ENCODE measurements around the gene UBE4A.

Gene UBE4A, protein sequence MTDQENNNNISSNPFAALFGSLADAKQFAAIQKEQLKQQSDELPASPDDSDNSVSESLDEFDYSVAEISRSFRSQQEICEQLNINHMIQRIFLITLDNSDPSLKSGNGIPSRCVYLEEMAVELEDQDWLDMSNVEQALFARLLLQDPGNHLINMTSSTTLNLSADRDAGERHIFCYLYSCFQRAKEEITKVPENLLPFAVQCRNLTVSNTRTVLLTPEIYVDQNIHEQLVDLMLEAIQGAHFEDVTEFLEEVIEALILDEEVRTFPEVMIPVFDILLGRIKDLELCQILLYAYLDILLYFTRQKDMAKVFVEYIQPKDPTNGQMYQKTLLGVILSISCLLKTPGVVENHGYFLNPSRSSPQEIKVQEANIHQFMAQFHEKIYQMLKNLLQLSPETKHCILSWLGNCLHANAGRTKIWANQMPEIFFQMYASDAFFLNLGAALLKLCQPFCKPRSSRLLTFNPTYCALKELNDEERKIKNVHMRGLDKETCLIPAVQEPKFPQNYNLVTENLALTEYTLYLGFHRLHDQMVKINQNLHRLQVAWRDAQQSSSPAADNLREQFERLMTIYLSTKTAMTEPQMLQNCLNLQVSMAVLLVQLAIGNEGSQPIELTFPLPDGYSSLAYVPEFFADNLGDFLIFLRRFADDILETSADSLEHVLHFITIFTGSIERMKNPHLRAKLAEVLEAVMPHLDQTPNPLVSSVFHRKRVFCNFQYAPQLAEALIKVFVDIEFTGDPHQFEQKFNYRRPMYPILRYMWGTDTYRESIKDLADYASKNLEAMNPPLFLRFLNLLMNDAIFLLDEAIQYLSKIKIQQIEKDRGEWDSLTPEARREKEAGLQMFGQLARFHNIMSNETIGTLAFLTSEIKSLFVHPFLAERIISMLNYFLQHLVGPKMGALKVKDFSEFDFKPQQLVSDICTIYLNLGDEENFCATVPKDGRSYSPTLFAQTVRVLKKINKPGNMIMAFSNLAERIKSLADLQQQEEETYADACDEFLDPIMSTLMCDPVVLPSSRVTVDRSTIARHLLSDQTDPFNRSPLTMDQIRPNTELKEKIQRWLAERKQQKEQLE

DNA sequence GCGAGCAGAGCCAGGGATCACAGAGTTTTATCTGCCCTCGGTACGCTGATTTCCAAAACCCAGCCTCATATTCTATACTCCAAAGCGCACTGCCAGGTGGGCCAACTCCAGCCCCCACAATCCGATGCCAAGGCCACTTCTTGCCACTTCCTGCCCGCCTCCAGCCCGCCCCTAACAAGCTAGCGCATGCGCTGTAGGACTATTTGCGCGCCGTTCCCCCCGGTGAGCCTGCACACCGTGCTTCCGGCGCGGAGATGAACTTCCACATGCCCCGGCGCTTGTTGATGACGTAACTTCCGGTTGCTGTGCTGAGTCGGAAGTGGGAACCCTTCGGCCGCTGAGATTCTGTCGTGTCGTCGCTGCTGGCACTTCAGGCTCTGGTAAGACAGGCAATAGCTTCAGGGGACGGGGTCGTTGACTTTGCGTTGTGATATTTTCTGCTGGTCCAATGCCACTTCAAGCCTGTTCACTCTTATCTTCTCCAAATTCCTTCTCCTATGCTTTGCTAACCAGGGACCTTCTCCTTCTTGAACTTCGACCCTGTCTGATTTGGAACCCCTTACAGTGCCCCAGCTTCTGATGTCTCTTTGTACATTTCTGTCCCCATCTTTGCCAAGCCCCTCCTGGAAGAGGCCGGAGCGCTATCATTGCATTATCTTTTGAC is at the start of gene UBE4A:
Gene UBE4A (plus strand): TSS at position 306 of the 664 bp plus-strand sequence. CDS start 5,481 bp downstream, outside the sequence.
- DNase-seq = peak; percentile 86

DNA sequence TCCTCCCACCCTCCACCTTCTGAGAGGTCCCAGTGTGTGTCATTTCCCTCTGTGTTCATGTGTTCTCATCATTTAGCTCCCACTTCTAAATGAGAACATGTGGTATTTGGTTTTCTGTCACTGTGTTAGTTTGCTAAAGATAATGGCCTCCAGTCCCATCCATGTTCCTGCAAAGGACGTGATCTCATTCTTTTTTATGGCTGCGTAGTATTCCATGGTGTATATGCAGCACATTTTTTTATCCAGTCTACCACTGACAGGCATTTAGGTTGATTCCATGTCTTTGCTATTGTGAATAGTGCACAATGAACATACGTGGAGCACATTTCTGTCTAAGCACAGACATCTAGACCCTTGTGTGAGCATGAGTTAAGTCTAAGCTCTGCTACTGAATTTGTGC is 49.1 kb upstream of the UBE4A start:
- no peak for DNase-seq

DNA sequence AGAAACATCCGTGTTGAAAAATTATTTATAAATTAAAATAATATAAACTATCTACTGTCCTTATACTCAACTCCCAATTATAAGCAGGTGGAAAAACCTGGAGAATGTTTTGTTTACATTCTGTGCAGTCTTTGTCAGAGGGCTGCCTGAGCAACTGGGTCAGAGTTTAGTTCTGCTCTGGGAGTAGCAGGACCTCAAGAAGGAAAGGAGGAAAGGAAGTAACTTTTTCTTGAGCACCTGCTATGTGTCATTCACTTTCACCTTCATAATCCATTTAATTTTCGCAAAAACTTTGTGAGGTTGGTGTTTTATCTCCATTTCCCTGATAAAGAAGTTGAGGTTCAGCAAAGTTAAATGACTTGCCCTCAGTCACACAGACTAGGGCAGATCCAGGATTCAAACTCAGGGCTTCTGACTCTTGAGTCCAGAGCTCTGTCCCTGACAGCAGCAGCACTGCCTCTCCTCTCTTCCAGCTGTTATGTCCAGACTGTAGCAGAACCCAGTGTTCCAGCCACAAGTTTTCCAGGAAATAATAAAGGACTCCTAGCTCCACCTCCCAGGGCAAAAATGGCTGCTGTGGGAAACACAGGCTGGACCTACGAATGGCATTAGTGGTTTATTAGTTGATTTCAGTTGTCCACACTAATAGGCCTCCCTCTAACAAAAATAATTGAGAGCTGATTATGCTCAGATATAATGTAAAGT is 48.5 kb upstream of the UBE4A start:
- DNase-seq = no peak

DNA sequence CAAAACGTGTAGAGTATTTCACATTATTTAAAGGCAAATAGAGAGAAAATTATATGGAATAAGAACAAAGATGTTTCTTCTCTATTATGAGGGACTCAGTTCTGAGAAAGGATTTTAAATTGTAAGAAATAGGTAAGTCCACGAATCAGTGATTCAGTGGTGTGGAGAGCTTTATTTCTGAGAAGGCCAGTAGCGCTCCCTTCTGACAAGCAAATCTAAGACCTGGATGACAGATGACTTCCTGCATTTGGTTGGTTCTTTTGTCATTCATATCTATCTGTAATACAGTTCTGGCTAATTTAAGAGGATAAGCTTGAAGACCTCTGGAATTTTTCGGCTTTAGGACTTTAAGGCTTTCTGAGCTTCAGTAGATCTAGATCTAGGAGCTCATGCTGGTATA is 47.9 kb upstream of the UBE4A start:
- no peak for DNase-seq

DNA sequence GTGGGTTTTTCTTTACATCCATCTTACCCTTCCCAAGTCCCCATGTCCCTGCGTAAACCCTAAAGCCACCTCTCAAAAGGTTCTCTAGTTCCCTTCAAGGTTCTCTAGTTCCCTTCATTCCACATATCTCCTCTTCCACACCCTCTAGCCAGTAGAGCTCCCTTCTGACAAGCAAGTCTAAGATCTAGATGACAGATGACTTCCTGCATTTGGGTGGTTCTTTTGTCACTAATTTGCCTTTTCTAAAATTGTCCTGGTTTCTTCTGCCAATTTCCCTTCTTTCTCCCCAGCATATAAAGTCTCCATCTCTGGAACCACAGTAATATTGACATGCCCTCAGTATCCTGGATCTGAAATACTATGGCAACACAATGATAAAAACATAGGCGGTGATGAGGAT is 47.1 kb upstream of the UBE4A start:
- no peak for DNase-seq

DNA sequence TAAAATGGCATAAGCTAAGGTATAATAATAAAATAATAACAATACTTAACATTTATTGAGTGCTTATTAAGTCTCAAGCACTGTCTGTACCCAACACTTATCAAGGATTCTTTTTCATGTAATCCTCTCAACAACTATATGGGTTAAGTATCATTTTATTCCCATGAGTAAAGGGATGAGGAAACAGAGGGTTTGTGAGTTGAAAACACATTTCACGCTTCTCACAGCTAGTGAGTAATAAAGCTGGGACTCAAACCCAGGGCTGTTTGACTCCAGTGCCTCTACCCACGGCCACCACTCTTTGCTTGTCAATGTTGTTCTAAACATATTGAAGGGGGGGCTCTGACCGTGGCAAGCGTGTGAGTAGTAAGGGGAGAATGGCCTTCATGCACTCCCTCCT is 46.2 kb upstream of the UBE4A start:
- no peak for DNase-seq

DNA sequence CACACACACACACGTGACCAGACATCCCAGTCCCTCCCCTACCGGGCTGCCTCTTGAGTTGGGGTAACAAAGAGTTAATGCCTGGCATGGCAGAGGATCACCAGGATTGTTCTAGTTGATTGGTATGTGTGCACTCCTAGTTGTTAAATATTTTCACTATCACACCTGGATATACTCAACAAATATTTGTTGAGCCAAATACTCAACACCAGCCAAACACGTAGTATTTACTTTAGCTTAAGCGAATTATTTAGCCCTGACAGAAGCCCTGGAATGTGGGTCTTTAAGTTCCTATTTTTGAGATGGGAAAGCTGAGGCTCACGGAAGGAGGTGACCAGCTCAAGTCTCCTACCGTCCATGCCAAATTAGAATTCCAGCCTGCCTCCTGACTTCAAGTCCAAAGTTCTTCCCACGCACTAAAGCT is 44.4 kb upstream of the UBE4A start:
- no peak for DNase-seq

DNA sequence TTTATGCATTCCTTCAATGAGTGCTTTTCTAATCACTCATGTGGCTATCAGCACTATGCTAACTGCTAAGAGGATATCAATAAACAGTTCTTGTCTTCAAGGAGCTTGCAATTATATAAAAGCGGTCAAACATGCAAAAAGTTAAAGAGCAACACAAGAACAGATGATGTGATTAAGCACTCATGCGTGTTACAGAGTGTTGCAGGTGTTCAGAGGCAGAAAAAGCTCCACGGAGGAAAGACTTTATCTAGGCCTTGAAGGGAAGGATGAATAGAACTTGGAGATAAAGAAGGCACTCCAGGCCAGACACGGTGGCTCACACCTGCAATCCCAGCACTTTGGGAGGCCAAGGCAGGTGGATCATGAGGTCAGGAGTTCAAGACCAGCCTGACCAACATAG is 41.3 kb upstream of the UBE4A start:
- no peak for DNase-seq

DNA sequence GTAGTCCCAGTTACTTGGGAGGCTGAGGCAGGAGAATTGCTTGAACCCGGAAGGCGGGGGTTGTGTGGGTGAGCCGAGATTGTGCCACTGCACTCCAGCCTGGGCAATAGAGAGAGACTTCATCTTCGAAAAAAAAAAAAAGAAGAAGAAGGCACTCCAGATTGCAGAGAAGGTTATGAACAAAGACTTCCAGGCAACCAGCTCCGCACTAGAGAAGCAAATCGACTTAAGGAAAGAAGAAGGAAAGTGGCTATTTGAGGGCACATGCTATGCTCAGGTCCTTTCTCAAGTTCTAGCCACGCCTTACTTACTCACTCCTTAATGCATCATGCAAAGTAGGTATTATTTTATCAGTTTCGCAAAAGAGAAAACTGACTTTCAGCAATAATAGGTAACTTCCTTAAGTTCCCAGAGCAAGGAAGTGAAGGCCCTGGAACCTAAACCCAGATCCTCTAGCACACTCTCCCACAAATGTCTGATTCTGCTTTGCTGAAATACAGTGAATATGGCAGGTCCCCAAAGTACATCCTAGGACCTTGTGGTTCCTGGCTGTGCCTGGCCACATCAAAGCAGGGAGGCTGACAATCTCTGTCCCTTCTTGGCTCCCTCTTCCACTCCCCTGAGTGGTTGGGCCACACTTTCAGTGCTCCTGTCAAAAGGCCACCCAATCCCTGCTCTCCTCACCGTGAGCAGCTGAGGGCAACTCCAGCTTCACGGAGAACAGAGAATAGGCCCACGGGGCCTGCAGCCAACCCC is 40.6 kb upstream of the UBE4A start:
- DNase-seq = no peak

DNA sequence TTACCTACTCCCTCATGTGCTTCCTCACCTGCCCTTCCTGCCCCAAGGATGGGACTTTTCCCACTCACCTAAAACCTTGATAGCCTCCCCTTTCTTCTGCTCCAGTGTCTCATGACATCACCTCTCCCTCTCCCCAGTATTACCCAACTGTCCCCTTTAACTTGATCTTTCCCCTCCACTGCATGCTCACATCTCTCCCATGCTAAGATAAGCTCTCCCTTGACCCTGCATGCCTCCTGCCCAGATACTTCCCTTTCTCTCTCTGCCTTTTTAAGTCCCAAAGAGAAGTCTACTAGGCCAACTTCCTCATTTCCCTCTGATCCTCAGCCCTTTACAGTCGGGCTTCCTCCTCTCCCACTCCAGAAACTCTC is 40.1 kb upstream of the UBE4A start:
- no peak for DNase-seq

DNA sequence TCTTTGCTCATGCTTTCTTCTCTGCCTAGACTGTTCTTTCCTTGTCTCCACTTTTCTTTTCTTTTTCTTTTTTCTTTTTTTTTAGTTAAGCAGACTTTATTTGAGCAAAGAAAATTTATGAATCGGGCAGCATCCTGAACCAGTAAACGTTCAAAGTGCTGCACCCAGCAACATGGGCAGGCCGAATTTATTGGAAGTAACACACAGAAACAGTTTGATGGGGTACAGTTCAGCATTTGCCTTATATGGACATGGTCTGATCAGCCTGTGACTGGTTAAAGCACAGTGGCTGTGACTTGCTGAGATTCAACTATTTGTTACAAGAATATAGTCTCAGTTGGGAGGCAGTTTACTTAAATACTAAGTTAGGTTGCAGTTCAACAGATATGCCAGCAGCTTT is 38.9 kb upstream of the UBE4A start:
- DNase-seq = no peak

DNA sequence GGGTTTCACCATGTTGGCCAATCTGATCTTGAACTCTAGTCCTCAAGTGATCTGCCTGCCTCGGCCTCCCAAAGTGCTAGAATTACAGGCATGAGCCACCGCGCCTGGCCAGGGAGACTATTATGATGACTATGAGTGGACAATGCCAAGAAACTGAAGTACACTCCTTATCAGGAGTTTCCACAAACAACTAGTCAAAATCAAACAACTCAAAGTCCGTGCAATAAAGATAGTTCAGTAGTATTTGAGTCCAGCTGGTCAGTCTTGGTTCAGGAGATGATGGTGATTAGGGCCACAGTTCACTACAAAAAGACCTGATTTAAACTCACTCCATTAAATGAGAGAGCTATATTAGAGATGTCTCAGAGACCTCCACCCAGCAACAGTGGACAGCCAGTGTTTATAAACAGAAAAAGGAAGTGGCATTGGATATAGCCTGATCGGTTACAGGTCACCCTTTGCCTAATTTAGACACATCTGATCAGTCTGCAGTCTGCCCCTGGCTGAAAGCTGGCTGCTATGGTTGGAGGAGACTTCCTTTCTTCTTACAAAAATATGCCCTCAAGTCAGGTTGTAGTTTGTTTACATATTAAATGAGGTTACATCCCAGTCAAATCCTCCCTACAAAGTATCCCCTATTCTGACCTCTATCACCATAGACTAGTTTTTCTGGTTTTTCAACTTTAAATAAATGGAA is 37.9 kb upstream of the UBE4A start:
- no peak for DNase-seq

DNA sequence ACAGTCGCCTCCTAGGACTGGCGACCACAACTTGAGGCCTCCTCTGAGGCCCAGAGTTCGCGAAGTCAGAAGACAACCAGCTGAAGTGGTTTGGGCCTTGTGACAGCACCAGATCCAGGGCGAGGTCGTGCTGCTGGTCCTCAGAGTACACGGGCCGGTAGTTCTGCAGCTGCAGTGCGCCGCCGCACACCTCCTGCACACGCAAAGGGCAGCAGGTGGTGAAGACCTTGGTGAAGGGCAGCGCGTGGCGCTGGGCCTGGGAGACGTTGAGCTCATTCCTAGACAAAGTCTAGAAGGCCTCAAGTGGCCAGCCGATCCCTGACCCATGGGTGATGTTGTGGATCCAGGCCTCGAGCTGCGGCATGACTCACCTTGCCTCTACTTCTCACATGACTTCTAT is 36.7 kb upstream of the UBE4A start:
- no peak for DNase-seq

DNA sequence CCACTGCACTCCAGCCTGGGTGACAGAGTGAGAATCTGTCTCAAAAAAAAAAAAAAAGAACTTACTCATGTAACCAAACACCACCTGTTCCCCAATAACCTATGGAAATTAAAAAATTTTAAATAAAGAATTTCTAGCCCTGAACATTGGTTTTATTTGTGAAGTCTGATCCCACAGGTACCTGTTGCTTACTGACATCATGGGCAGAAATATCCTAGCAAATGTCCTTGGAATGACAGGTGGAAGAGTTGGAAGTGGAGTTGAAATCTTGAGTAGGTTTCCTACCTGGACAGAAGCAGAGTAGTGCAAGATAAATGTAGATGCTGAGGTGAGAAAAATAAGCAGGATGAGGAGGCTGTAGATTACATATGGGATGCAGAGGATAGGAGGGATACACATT is 34.1 kb upstream of the UBE4A start:
- no peak for DNase-seq

DNA sequence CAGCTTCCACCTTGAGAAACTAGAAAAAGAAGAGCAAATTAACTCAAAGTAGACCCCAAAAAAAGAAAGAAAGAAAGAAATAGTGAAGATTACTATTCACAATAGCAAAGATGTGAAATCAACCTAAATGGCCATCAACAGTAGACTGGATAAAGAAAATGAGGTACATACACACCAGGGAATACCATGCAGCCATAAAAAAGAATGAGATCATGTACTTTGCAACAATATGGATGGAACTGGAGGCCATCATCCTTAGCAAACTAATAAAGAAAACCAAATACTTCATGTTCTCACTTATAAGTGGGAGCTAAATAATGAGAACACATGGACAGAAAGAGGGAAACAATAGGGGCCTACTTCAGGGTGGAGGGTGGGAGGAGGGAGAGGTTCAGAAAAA is 30.7 kb upstream of the UBE4A start:
- DNase-seq = no peak

DNA sequence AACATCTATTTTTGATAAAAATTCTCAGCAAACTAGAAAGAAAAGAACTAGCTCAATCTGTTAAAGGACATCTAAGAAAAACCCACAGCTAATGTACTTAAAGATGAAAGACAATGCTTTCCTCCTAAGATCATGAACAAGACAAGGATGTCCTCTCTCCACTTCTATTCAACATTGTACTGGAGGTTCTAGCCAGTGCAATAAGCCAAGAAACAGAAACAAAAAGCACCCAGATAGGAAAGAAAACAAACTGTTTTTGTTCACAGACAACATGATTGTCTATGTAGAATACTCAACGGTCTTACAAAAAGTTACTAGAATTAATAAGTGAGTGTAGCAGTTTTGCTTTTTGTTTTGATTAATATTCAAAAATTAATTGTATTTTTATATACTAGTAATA is 24.7 kb upstream of the UBE4A start:
- no peak for DNase-seq

DNA sequence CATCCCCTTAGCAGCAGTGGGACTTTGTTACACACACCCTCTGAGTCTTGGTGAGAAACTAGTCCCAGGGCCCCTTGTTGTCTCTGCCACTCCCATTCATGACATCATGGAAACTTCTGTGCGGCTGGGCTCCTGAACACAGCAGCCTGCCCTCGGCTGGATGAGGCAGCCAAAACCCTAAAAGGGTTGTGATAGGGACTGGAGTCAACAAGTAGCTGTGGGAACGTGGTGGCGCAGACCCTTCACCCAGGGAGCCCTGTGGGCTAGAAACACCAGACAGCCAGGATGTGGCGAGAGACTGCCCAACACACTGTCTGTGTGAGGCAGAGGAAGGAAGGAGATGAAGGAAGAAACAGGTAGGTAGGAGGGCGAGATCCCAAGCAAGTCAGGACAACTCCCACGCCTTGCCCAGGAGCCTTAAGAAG is 20.8 kb upstream of the UBE4A start:
- DNase-seq = no peak

DNA sequence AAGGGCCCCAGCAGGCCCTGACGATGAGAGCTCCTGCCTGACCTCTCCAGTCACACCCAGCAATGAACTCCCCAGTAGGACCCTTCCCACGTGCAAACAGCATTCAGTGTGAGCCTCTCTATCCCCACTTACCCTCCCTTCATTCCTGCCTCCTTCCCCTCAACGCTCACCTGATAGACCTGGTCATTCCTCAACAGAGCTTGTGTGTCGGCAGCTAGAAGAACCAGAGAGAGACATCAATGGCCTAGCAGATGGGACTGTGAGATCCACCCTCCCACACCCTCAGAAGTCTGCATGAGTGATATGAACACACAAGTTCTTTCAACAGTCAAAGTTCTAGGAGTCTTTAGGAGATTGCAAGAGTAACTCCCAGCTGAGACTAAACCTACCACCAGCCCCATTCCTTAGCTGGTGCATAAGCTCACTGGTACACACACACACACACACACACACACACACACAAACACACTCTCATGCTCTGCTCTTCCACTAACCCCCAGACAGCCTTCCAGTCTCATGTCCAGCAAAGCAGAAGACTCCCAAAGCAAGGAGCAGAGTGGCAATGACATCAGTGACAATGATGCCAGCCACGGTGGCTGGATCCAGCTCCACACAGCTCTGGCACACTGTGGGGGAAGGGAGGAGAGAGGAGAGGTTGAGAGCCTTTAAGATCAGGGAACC is 20.0 kb upstream of the UBE4A start:
- no peak for DNase-seq

DNA sequence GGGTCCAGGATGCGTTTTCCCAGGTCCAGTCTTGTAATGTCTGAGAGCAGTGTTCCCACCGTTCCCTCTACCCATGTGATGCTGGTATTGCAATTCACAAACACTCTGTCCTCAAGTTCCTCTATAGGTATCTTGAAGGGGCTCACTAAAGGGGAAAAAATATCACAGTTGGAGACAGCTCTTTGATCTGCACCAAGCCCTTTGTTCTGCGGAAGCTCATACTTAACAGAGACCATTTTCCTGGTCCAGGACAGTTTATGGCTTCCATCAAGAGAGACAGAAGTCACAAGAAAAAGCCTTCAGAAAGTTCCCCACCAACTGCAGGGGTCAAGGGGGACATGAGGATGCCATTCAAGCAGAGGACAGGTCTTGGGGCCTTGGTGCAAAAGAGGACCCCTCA is 19.0 kb upstream of the UBE4A start:
- no peak for DNase-seq

DNA sequence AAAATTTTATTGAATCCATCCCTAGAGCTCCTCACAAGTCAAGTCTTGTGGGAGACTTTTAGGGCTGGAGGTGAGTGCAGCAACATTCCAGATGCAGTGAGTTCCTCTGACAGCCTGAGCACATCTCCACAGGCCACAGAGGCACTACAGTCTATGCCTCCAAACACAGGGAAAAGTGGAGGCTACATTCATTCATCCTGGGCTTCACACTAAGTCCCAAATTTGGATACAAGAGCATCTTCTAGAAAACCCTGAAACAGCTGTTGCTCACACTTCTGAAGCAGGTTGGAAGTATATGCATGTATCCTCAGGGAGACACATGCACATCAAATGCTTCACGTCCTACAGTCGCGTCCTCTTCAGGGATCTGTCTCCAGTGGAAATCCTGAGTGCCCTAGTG is 18.1 kb upstream of the UBE4A start:
- DNase-seq = no peak

Measured in HCEC 1CT (cell line).